CD4-positive, alpha-beta T cell (primary cell): ENCODE results near the gene DIS3L2. TPM values are rescaled to one million over a fixed set of nuclear protein-coding genes. Genes with fewer than 3 reads are reported as not detected.
"Not testable (repeated sequence)": the region's sequence is repeated elsewhere in the genome, so short reads cannot be mapped to it uniquely, and the experiment has no call there.

Experiments used
- ATAC-seq: fragments of 200-7000 bp; cut with Tn5 transposase; one replicate; pipeline ENCODE4 v1.10.0; 2022; ENCODE audit warnings: mild to moderate bottlenecking; ENCODE audit not compliant: poor library complexity
- CTCF ChIA-PET: fragments of 350-600 bp; sonication (Branson Sonifier 250); formaldehyde crosslinking; loops from one replicate; lab custom pipeline; 2021; ENCODE audit warnings: antibody characterized with exemption, inconsistent platforms; lab: Charles Lee
- POLR2A ChIA-PET: fragments of 350-600 bp; sonication (Branson Sonifier 250); formaldehyde crosslinking; loops from one replicate; lab custom pipeline; 2021; ENCODE audit warnings: antibody characterized with exemption, inconsistent platforms; lab: Charles Lee
- DNase-seq, 14 experiments: peaks; one replicate each; pipeline ENCODE4 v3.0.0-alpha.2; 2013 to 2020; ENCODE audit warnings: mixed read lengths in 2 of 14
- H3K27ac ChIP-seq, 2 donors: one replicate each; pipeline versions ENCODE4 v1.5.1 to v1.7.0; 2013; ENCODE audit warnings: low read length in 2 of 2, low read depth in 1 of 2, mild to moderate bottlenecking in 1 of 2
- H3K27me3 ChIP-seq, 2 experiments: 1 replicate in 1 of 2; 2 replicates in 1 of 2; pipeline versions ENCODE4 v1.6.1 to v1.7.0; 2013; ENCODE audit warnings: low read length in 2 of 2, control low read depth in 1 of 2, mild to moderate bottlenecking in 1 of 2, moderate library complexity in 1 of 2; ENCODE audit not compliant: insufficient read depth in 2 of 2, control insufficient read depth in 1 of 2
- H3K36me3 ChIP-seq: one replicate; pipeline ENCODE4 v1.6.1; 2013; ENCODE audit warnings: low read length, control low read depth; ENCODE audit not compliant: insufficient read depth
- H3K4me1 ChIP-seq: one replicate; pipeline ENCODE4 v1.6.1; 2013; ENCODE audit warnings: low read length, control low read depth; ENCODE audit not compliant: insufficient read depth
- H3K4me3 ChIP-seq: one replicate; pipeline ENCODE4 v1.5.1; 2013; ENCODE audit warnings: mild to moderate bottlenecking, low read length, moderate library complexity
- H3K9me3 ChIP-seq, 2 experiments: 1 replicate in 1 of 2; 2 replicates in 1 of 2; pipeline versions ENCODE4 v1.6.1 to v1.7.0; 2013; ENCODE audit warnings: low read length in 2 of 2, mild to moderate bottlenecking in 2 of 2, control low read depth in 1 of 2, moderate library complexity in 1 of 2; ENCODE audit not compliant: control insufficient read depth in 1 of 2, insufficient read depth in 1 of 2
- H3K27ac Mint-ChIP-seq: one replicate; pipeline ENCODE4 v1.8.0; 2020; ENCODE audit warnings: mixed read lengths
- H3K27me3 Mint-ChIP-seq: one replicate; pipeline ENCODE4 v1.8.0; 2021; ENCODE audit warnings: mixed read lengths
- H3K36me3 Mint-ChIP-seq: one replicate; pipeline ENCODE4 v1.8.0; 2021; ENCODE audit warnings: low read depth, mixed read lengths
- H3K4me1 Mint-ChIP-seq: one replicate; pipeline ENCODE4 v1.8.0; 2021; ENCODE audit warnings: low read depth, mixed read lengths
- H3K4me3 Mint-ChIP-seq: one replicate; pipeline ENCODE4 v1.8.0; 2020; ENCODE audit warnings: mild to moderate bottlenecking, mixed read lengths
- H3K9me3 Mint-ChIP-seq: one replicate; pipeline ENCODE4 v1.8.0; 2020; ENCODE audit warnings: mixed read lengths
- CTCF ChIP-seq: fragments of 200-600 bp; IDR thresholded peaks from one replicate; pipeline ENCODE4 v1.8.0; 2022; ENCODE audit warnings: antibody characterized with exemption, mild to moderate bottlenecking
- intact Hi-C, 2 experiments: fragments of 100-400 bp; cut with DNase I in 1 of 2; cut with micrococcal nuclease in 1 of 2; formaldehyde crosslinking; loops; one replicate each; pipeline versions ENCODE4 v1.15.1 to v1.9.0; 2023 to 2025; cut with DNase I, micrococcal nuclease
- total RNA-seq, 174 experiments: library from RNA in 2 of 174; stranded (reverse) in 2 of 174; gene quantifications; one replicate each; pipeline ENCODE4 v1.2.3 and lab custom pipeline; 2021 to 2026

DIS3L2 gene
- total RNA-seq, 2 experiments from 2014 or later: 59.8 to 62.9 TPM

GRCh38 chr2:232332940-232333259 is 371.4 kb downstream of the DIS3L2 start:
- H3K9me3 Mint-ChIP-seq: no peaks in the 10 kb centered on the region
- Histone ChIP-seq H3K36me3 (peaks cover 6% of the 10 kb centered on the region), H3K27me3 (no peaks in the 10 kb centered on the region), H3K4me1 (no peaks in the 10 kb centered on the region), H3K27ac (no peak overlapping the region), H3K9me3 (no peaks in the 10 kb centered on the region), H3K4me3 (no peak overlapping the region)
- H3K4me1 Mint-ChIP-seq: no peaks in the 10 kb centered on the region
- ChIA-PET CTCF (no interaction called here), POLR2A (no interaction called here)
- H3K27me3 Mint-ChIP-seq: no peaks in the 10 kb centered on the region
- H3K4me3 Mint-ChIP-seq: no peak overlapping the region
- intact Hi-C loops: loop anchor here in 1 of 2 experiments (10.0 kb wide), 1 partner anchor 112 kb away; no protein-coding TSS in a partner anchor
- no peaks in the 10 kb centered on the region for H3K36me3 Mint-ChIP-seq
- TF ChIP-seq CTCF: no peak
- ATAC-seq (no peak), DNase-seq (peak in 2 of 14 experiments; percentile 1 to 14)
- H3K27ac Mint-ChIP-seq: no peak overlapping the region

- peak in 2 of 14 experiments; percentile 4 to 30 for DNase-seq
Measured at GRCh38 chr2:232333361-232334135, 372.0 kb downstream of the DIS3L2 start.

GRCh38 chr2:232334136-232334884 is 372.8 kb downstream of the DIS3L2 start:
- H3K36me3 ChIP-seq, H3K9me3 ChIP-seq, H3K27ac Mint-ChIP-seq, H3K27me3 Mint-ChIP-seq, H3K36me3 Mint-ChIP-seq, H3K4me3 ChIP-seq, H3K4me1 ChIP-seq, H3K4me1 Mint-ChIP-seq, H3K4me3 Mint-ChIP-seq, H3K27me3 ChIP-seq, ATAC-seq, H3K27ac ChIP-seq, POLR2A ChIA-PET, H3K9me3 Mint-ChIP-seq: not testable (repeated sequence)
- CTCF ChIA-PET: interaction anchor here (0.6 kb wide), 1 partner anchor 182 kb away, joined by 3 read pairs; no protein-coding TSS in a partner anchor
- intact Hi-C loops: loop anchor here in 1 of 2 experiments (10.0 kb wide), 1 partner anchor 110 kb away; no protein-coding TSS in a partner anchor
- peak in 2 of 14 experiments; percentile 1 to 19 for DNase-seq

More at GRCh38 chr2:232333361-232334135, 372.0 kb downstream of the DIS3L2 start:
- intact Hi-C loops: loop anchor here in 1 of 2 experiments (10.0 kb wide), 1 partner anchor 111 kb away; no protein-coding TSS in a partner anchor
- TF ChIP-seq CTCF: no peak
- H3K4me3 Mint-ChIP-seq: no peak overlapping the region
- CTCF ChIA-PET: interaction anchor here (0.6 kb wide), 1 partner anchor 182 kb away, joined by 3 read pairs; no protein-coding TSS in a partner anchor
- H3K36me3 Mint-ChIP-seq: no peaks in the 10 kb centered on the region
- H3K27ac Mint-ChIP-seq: no peak overlapping the region
- H3K9me3 Mint-ChIP-seq: no peaks in the 10 kb centered on the region
- no peaks in the 10 kb centered on the region for H3K4me1 Mint-ChIP-seq
- Histone ChIP-seq H3K4me1 (no peaks in the 10 kb centered on the region), H3K4me3 (no peak overlapping the region), H3K9me3 (no peaks in the 10 kb centered on the region), H3K36me3 (peaks cover 6% of the 10 kb centered on the region), H3K27me3 (no peaks in the 10 kb centered on the region), H3K27ac (no peak overlapping the region)
- H3K27me3 Mint-ChIP-seq: no peaks in the 10 kb centered on the region
- no peak for ATAC-seq
- POLR2A ChIA-PET: no interaction called here

GRCh38 chr2:232334885-232335205 is 373.3 kb downstream of the DIS3L2 start:
- H3K36me3 ChIP-seq, H3K9me3 ChIP-seq, H3K27ac ChIP-seq, H3K9me3 Mint-ChIP-seq, ATAC-seq, H3K4me1 Mint-ChIP-seq, H3K27me3 ChIP-seq, H3K4me3 Mint-ChIP-seq, H3K4me1 ChIP-seq, H3K4me3 ChIP-seq, H3K27me3 Mint-ChIP-seq, POLR2A ChIA-PET, H3K36me3 Mint-ChIP-seq, H3K27ac Mint-ChIP-seq: not testable (repeated sequence)
- peak in 1 of 14 experiments; percentile 14 for DNase-seq
- CTCF ChIA-PET: interaction anchor here (0.7 kb wide), 1 partner anchor 9 kb away, joined by 3 read pairs; no protein-coding TSS in a partner anchor
- intact Hi-C loops: loop anchor here in 1 of 2 experiments (10.0 kb wide), 1 partner anchor 110 kb away; no protein-coding TSS in a partner anchor
